GM19463 (cell line): ENCODE results near the gene ASH1L.
"Not testable (repeated sequence)": the region's sequence is repeated elsewhere in the genome, so short reads cannot be mapped to it uniquely, and the experiment has no call there.

ENCODE experiments used
- ATAC-seq: cut with Tn5 transposase; IDR thresholded peaks from one replicate; pipeline ENCODE4 v1.9.1; 2021; ENCODE audit warnings: mild to moderate bottlenecking, moderate library complexity; ENCODE audit not compliant: unreplicated experiment

The ASH1L gene

GRCh38 chr1:155563377-155564022, 897 bp upstream of the ASH1L start:
- ATAC-seq: not testable (repeated sequence)

- ATAC-seq: peak; percentile 17
Observed at GRCh38 chr1:155561779-155562580, 623 bp downstream of the ASH1L start.

GRCh38 chr1:155555915-155556314, 6.7 kb downstream of the ASH1L start:
- no peak for ATAC-seq

- ATAC-seq: no peak
Observed at GRCh38 chr1:155553349-155553748, 9.3 kb downstream of the ASH1L start.

- ATAC-seq: no peak
Observed at GRCh38 chr1:155548706-155549105, 13.9 kb downstream of the ASH1L start.

- ATAC-seq: no peak
Observed at GRCh38 chr1:155540000-155540874, 22.4 kb downstream of the ASH1L start.

GRCh38 chr1:155537193-155537592, 25.4 kb downstream of the ASH1L start:
- no peak for ATAC-seq

GRCh38 chr1:155531624-155532023, 31.0 kb downstream of the ASH1L start:
- no peak for ATAC-seq

- ATAC-seq: no peak
Observed at GRCh38 chr1:155529929-155530328, 32.7 kb downstream of the ASH1L start.

- ATAC-seq: no peak
Observed at GRCh38 chr1:155529109-155529508, 33.5 kb downstream of the ASH1L start.

- no peak for ATAC-seq
Observed at GRCh38 chr1:155527677-155528076, 34.9 kb downstream of the ASH1L start.

GRCh38 chr1:155526356-155526755, 36.2 kb downstream of the ASH1L start:
- no peak for ATAC-seq

GRCh38 chr1:155522069-155522468, 40.5 kb downstream of the ASH1L start:
- no peak for ATAC-seq

- no peak for ATAC-seq
Observed at GRCh38 chr1:155518484-155518883, 44.1 kb downstream of the ASH1L start.

- no peak for ATAC-seq
Observed at GRCh38 chr1:155514582-155515187, 47.9 kb downstream of the ASH1L start.

GRCh38 chr1:155513300-155513916, 49.2 kb downstream of the ASH1L start:
- no peak for ATAC-seq

- not testable (repeated sequence) for ATAC-seq
Observed at GRCh38 chr1:155511385-155511784, 51.2 kb downstream of the ASH1L start.

- ATAC-seq: no peak
Observed at GRCh38 chr1:155509064-155509463, 53.5 kb downstream of the ASH1L start.

GRCh38 chr1:155507945-155508344, 54.7 kb downstream of the ASH1L start:
- no peak for ATAC-seq

- ATAC-seq: not testable (repeated sequence)
Observed at GRCh38 chr1:155505963-155506362, 56.6 kb downstream of the ASH1L start.

- ATAC-seq: no peak
Observed at GRCh38 chr1:155504207-155504606, 58.4 kb downstream of the ASH1L start.
